Osteocyte (in vitro differentiated cells): ENCODE measurements around the gene TNK2. TPM values are rescaled to one million over a fixed set of nuclear protein-coding genes. Genes with fewer than 3 reads are reported as not detected.

ENCODE experiments used
- DNase-seq: peaks from one replicate; pipeline ENCODE4 v3.0.0; 2021; ENCODE audit warnings: mixed read lengths; ENCODE audit not compliant: unreplicated experiment; ENCODE audit errors: extremely low spot score
- H3K27ac Mint-ChIP-seq: one replicate; pipeline ENCODE4 v1.8.0; 2021; ENCODE audit warnings: mild to moderate bottlenecking, mixed read lengths; ENCODE audit not compliant: unreplicated experiment
- H3K27me3 Mint-ChIP-seq: one replicate; pipeline ENCODE4 v1.8.0; 2021; ENCODE audit warnings: mixed read lengths; ENCODE audit not compliant: unreplicated experiment
- H3K36me3 Mint-ChIP-seq: one replicate; pipeline ENCODE4 v1.8.0; 2021; ENCODE audit warnings: mixed read lengths; ENCODE audit not compliant: unreplicated experiment
- H3K4me1 Mint-ChIP-seq: one replicate; pipeline ENCODE4 v1.8.0; 2021; ENCODE audit warnings: mixed read lengths; ENCODE audit not compliant: unreplicated experiment
- H3K4me3 Mint-ChIP-seq: one replicate; pipeline ENCODE4 v1.8.0; 2021; ENCODE audit warnings: mild to moderate bottlenecking, moderate library complexity, mixed read lengths; ENCODE audit not compliant: unreplicated experiment
- H3K9me3 Mint-ChIP-seq: one replicate; pipeline ENCODE4 v1.8.0; 2021; ENCODE audit warnings: mixed read lengths; ENCODE audit not compliant: unreplicated experiment
- CTCF ChIP-seq: fragments of 200-600 bp; sonication (generic); IDR thresholded peaks from 2 replicates; pipeline ENCODE4 v1.5.0; 2021; ENCODE audit warnings: antibody characterized with exemption, mild to moderate bottlenecking, moderate library complexity
- total RNA-seq: library from RNA; stranded (reverse); gene quantifications from 2 replicates; pipeline ENCODE4 v1.2.1, GENCODE V29; 2021

The TNK2 gene
- total RNA-seq, 1 donor from 2014 or later: 54.2 TPM

- Mint-ChIP-seq H3K27ac (peak overlapping the region; percentile 59), H3K4me1 (peaks cover 57% of the 10 kb centered on the region), H3K9me3 (no peaks in the 10 kb centered on the region), H3K4me3 (no peak overlapping the region), H3K36me3 (no peaks in the 10 kb centered on the region), H3K27me3 (no peaks in the 10 kb centered on the region)
- no peak for DNase-seq
- no peak for TF ChIP-seq CTCF
Observed at GRCh38 chr3:195900436-195901355, 7.7 kb downstream of the TNK2 start.

GRCh38 chr3:195899701-195900435, 8.5 kb downstream of the TNK2 start:
- H3K36me3 Mint-ChIP-seq: no peaks in the 10 kb centered on the region
- no peaks in the 10 kb centered on the region for H3K27me3 Mint-ChIP-seq
- no peak for DNase-seq
- H3K4me3 Mint-ChIP-seq: no peak overlapping the region
- no peaks in the 10 kb centered on the region for H3K9me3 Mint-ChIP-seq
- peak overlapping the region; percentile 59 for H3K27ac Mint-ChIP-seq
- peaks cover 55% of the 10 kb centered on the region for H3K4me1 Mint-ChIP-seq
- no peak for TF ChIP-seq CTCF

- no peak for DNase-seq
- Mint-ChIP-seq H3K27me3 (no peaks in the 10 kb centered on the region), H3K36me3 (no peaks in the 10 kb centered on the region), H3K9me3 (no peaks in the 10 kb centered on the region), H3K4me1 (peaks cover 71% of the 10 kb centered on the region), H3K27ac (peak overlapping the region; percentile 92), H3K4me3 (peak overlapping the region; percentile 26)
- no peak for TF ChIP-seq CTCF
Observed at GRCh38 chr3:195897853-195898415, 10.4 kb downstream of the TNK2 start.

- H3K36me3 Mint-ChIP-seq: no peaks in the 10 kb centered on the region
- no peak for DNase-seq
- H3K27ac Mint-ChIP-seq: peak overlapping the region; percentile 92
- H3K4me1 Mint-ChIP-seq: peaks cover 77% of the 10 kb centered on the region
- H3K9me3 Mint-ChIP-seq: no peaks in the 10 kb centered on the region
- H3K4me3 Mint-ChIP-seq: peak overlapping the region; percentile 71
- TF ChIP-seq CTCF: no peak
- H3K27me3 Mint-ChIP-seq: no peaks in the 10 kb centered on the region
Observed at GRCh38 chr3:195897081-195897852, 11.1 kb downstream of the TNK2 start.
